Thyroid gland (tissue), 4 donors: ENCODE results near the gene SLC25A15. TPM values are rescaled to one million over a fixed set of nuclear protein-coding genes. Genes with fewer than 3 reads are reported as not detected.
"Not testable (repeated sequence)": the region's sequence is repeated elsewhere in the genome, so short reads cannot be mapped to it uniquely, and the experiment has no call there.

Experiments
- DNase-seq, 2 donors: peaks; one replicate each; pipeline ENCODE4 v3.0.0-alpha.2; 2019
- H3K27ac ChIP-seq, 3 donors: fragments of 200-600 bp; sonication (generic); 1 replicate in 2 of 3; 2 replicates in 1 of 3; pipeline ENCODE4 v1.5.1; 2016 to 2019; ENCODE audit warnings: mild to moderate bottlenecking in 1 of 3, moderate library complexity in 1 of 3
- H3K27me3 ChIP-seq: fragments of 200-600 bp; sonication (generic); one replicate; pipeline ENCODE4 v1.5.1; 2019
- H3K36me3 ChIP-seq, 2 donors: fragments of 200-600 bp; sonication (generic); one replicate each; pipeline ENCODE4 v1.5.1; 2016 to 2019
- H3K4me1 ChIP-seq, 2 donors: fragments of 200-600 bp; sonication (generic); one replicate each; pipeline ENCODE4 v1.5.1; 2017 to 2019
- H3K4me3 ChIP-seq, 3 donors: fragments of 200-600 bp; sonication (generic); replicated peaks in 1 of 3; 1 replicate in 2 of 3; 2 replicates in 1 of 3; pipeline ENCODE4 v1.5.1; 2016; ENCODE audit warnings: mild to moderate bottlenecking in 1 of 3
- H3K9me3 ChIP-seq: fragments of 200-600 bp; sonication (generic); one replicate; pipeline ENCODE4 v1.5.1; 2017
- POLR2A ChIP-seq, 2 donors: fragments of 450-650 bp; IDR thresholded peaks; one replicate each; pipeline ENCODE4 v1.6.1; 2017; ENCODE audit warnings: antibody characterized with exemption in 2 of 2, mild to moderate bottlenecking in 2 of 2, moderate library complexity in 1 of 2
- WGBS, 2 donors: methylation state at CpG; one replicate each; pipeline ENCODE4 v1.1.5; 2017; 5-methylcytosine and 5-hydroxymethylcytosine counted together
- intact Hi-C: fragments of 100-400 bp; cut with DNase I; formaldehyde crosslinking; loops from one replicate; pipeline ENCODE4 v1.15.1; 2023
- microRNA counts, 2 donors: library from miRNA; unstranded; fragments of <30 nt; microRNA quantifications; one replicate each; lab custom pipeline; 2016 to 2017
- microRNA-seq: library from miRNA; unstranded; fragments of <30 nt; microRNA quantifications from one replicate; pipeline ENCODE4, GENCODE V29; 2016
- small RNA-seq: library from RNA; depleted of rRNA; stranded (forward); fragments of <200 nt; gene quantifications from one replicate; pipeline ENCODE3, GENCODE V24; 2016
- total RNA-seq, 4 donors: library from RNA; depleted of rRNA; stranded (reverse); fragments of >200 nt; gene quantifications; one replicate each; pipeline ENCODE4 v1.2.3, GENCODE V29; 2016
- TF ChIP-seq, protein P1 (sequence below), 6 experiments: fragments of 200-600 bp in 3 of 6; fragments of 450-650 bp in 3 of 6; sonication (generic) in 3 of 6; IDR thresholded peaks; one replicate each; pipeline ENCODE4 v1.5.1; 2016 to 2019; ENCODE audit warnings: antibody characterized with exemption in 6 of 6, mild to moderate bottlenecking in 2 of 6, inconsistent platforms in 1 of 6, moderate library complexity in 1 of 6

Gene SLC25A15
- total RNA-seq, 4 donors from 2014 or later: 12.8 to 19.5 (median 13.6) TPM

DNA sequence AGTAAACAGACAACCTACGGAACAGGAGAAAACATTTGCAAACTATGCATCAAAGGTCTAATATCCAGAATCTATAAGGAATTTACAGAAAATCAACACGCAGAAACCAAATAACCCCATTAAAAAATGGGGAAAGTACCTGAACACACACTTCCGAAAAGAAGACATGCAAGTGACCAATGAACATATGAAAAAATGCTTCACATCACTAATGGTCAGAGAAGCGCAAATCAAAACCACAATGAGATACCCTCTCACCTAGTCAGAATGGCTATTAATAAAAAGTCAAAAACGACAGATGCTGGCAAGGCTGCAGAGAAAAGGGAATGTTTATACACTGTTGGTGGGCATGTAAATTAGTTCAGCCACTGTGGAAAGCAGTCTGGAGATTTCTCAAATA, 29.5 kb downstream of the SLC25A15 start:
- no peak overlapping the region for H3K4me3 ChIP-seq
- H3K9me3 ChIP-seq: no peaks in the 10 kb centered on the region
- WGBS, 2 donors: 81 to 87% methylated on average over 5 of the region's 5 CpGs
- TF ChIP-seq POLR2A (IDR thresholded peaks at IDR 0.05): no peak
- TF ChIP-seq, protein P1, sequence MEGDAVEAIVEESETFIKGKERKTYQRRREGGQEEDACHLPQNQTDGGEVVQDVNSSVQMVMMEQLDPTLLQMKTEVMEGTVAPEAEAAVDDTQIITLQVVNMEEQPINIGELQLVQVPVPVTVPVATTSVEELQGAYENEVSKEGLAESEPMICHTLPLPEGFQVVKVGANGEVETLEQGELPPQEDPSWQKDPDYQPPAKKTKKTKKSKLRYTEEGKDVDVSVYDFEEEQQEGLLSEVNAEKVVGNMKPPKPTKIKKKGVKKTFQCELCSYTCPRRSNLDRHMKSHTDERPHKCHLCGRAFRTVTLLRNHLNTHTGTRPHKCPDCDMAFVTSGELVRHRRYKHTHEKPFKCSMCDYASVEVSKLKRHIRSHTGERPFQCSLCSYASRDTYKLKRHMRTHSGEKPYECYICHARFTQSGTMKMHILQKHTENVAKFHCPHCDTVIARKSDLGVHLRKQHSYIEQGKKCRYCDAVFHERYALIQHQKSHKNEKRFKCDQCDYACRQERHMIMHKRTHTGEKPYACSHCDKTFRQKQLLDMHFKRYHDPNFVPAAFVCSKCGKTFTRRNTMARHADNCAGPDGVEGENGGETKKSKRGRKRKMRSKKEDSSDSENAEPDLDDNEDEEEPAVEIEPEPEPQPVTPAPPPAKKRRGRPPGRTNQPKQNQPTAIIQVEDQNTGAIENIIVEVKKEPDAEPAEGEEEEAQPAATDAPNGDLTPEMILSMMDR (IDR thresholded peaks at IDR 0.05): no peak
- intact Hi-C loops: no loop called here
- H3K4me1 ChIP-seq: no peaks in the 10 kb centered on the region
- no peak overlapping the region for H3K27ac ChIP-seq
- no peaks in the 10 kb centered on the region for H3K27me3 ChIP-seq
- no peaks in the 10 kb centered on the region for H3K36me3 ChIP-seq
- no peak for DNase-seq

DNA sequence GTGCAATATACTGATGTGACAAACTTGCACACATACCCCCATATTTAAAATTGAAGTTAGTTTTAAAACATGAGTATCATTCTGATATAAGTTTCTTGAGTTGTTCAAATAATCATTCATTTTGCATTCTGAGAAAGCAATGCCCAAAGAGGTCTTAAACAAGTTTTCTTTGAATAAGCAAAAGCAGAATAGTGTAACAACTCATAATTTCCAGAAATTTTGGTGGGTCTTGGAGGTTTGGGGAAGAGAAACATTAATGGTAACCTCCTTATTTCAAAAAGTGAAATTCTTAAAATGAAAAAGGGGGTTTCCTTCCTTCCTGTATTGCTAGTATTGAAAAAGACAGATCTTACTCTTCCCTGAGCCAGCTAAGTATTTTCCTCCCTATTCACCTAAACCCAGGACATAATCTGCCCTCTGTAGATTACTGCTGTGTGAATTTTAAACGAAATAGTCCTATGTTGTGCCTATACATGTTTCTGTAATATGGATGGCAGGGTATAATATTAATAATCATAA, 30.4 kb downstream of the SLC25A15 start:
- Histone ChIP-seq H3K9me3 (no peaks in the 10 kb centered on the region), H3K27ac (no peak overlapping the region), H3K27me3 (no peaks in the 10 kb centered on the region), H3K4me3 (no peak overlapping the region), H3K36me3 (no peaks in the 10 kb centered on the region), H3K4me1 (no peaks in the 10 kb centered on the region)
- TF ChIP-seq, protein P1 (IDR thresholded peaks at IDR 0.05): no peak
- no peak for TF ChIP-seq POLR2A (IDR thresholded peaks at IDR 0.05)
- 83 to 92% methylated on average over 1 of the region's 1 CpG for WGBS, 2 donors
- intact Hi-C loops: no loop called here
- no peak for DNase-seq

DNA sequence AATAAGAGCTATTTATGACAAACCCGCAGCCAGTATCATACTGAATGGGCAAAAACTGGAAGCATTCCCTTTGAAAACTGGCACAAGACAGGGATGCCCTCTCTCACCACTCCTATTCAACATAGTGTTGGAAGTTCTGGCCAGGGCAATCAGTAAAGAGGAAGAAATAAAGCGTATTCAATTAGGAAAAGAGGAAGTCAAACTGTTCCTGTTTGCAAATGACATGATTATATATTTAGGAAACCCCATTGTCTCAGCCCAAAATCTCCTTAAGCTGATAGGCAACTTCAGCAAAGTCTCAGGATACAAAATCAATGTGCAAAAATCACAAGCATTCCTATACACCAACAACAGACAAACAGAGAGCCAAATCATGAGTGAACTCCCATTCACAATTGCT, 50.3 kb downstream of the SLC25A15 start:
- H3K4me1 ChIP-seq, H3K27me3 ChIP-seq, H3K4me3 ChIP-seq, DNase-seq, H3K9me3 ChIP-seq, intact Hi-C loops, H3K27ac ChIP-seq, H3K36me3 ChIP-seq: not testable (repeated sequence)
- 86 to 90% methylated on average over 2 of the region's 2 CpGs for WGBS, 2 donors

DNA sequence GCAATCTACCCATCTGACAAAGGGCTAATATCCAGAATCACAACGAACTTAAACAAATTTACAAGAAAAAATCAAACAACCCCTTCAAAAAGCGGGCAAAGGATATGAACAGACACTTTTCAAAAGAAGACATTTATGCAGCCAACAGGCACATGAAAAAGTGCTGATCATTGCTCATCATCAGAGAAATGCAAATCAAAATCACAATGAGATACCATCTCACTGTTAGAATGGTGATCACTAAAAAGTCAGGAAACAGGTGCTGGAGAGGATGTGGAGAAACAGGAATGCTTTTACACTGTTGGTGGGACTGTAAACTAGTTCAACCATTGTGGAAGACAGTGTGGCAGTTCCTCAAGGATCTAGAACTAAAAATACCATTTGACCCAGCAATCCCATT, 51.5 kb downstream of the SLC25A15 start:
- H3K27ac ChIP-seq, H3K27me3 ChIP-seq, H3K9me3 ChIP-seq, DNase-seq, intact Hi-C loops, H3K4me3 ChIP-seq, H3K4me1 ChIP-seq, H3K36me3 ChIP-seq: not testable (repeated sequence)
- WGBS, 2 donors: 95 to 98% methylated on average over 2 of the region's 2 CpGs

MicroRNAs encoded within 50 kb of the gene (microRNA counts, 767-probe panel; counts per million panel counts)
- 0 counts per million in 2 donors for microRNA hsa-miR-621 (lab: Ali Mortazavi, UCI)

Small RNAs within 50 kb of the gene (microRNA-seq; reads per million reads assigned to microRNA genes)
- not detected for gene MIR621

Small RNAs within 50 kb of the gene (small RNA-seq; reads per million reads assigned to genes)
- not detected for gene MIR621

Other genes with a start within 250 kb of the SLC25A15 start
- 10 to 100 TPM; 65.2 to 92.9 (median 70.0) TPM for gene FOXO1, start 123.0 kb upstream of the SLC25A15 start, total RNA-seq
- gene MRPS31, start 18.4 kb upstream of the SLC25A15 start, total RNA-seq: 10 to 100 TPM; 26.9 to 34.9 (median 32.3) TPM
- 100 to 1,000 TPM; 105 to 119 (median 110) TPM for gene ELF1, start 229.7 kb downstream of the SLC25A15 start, total RNA-seq